ENCODE data around the gene OR7G1. TPM values are rescaled to one million over a fixed set of nuclear protein-coding genes. Genes with fewer than 3 reads are reported as not detected.

Gene OR7G1
- total RNA-seq, 1 experiment from 2014 or later = not detected

DNA sequence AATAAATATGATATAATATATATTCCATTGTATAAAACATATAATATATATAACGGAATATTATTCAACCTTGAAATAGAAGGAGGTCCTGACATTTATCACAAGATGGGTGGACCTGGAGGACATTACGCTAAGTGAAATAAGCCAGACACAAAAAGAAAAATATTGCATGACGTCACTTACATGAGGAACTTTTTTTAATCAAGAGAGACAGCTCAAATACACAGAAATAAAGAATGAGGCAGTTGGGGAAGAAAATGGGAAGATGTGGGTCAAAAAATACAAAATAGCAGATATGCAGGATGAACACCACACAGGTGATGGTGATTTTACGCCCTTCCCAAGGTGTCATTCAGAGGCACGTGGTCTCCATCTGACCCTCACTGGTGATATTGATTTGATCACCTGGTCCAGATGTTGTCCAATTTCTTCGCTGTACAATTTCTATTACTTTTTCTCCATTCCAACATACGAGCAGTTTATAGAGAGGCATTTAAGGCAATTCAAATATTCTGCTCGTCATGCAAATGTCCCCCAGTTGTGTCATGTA lies 24.1 kb upstream of the OR7G1 start:
- ChIA-PET CTCF (no interaction called here), POLR2A (ENCODE audit: unreplicated experiment) (no interaction called here)
- H3K27me3 ChIP-seq (ENCODE audit: insufficient read depth, low read depth) = no peaks in the 10 kb centered on the region
- no peak for DNase-seq
- BruUV-seq (replicated peaks) = no TSS peak
- peaks cover 37% of the 10 kb centered on the region for H3K36me3 ChIP-seq (ENCODE audit: low read depth)
- H3K9me3 ChIP-seq (ENCODE audit: insufficient read depth, low read depth) = peaks cover 31% of the 10 kb centered on the region
- H2AFZ ChIP-seq = peak overlapping the region; percentile 94
- peaks cover 10% of the 10 kb centered on the region for H3K4me1 ChIP-seq (replicated peaks; ENCODE audit: insufficient read depth)
- H3F3A ChIP-seq (ENCODE audit: insufficient read depth, low read depth) = peaks cover 11% of the 10 kb centered on the region
- H3K4me2 ChIP-seq = peak overlapping the region; percentile 81
- intact Hi-C loops (cut with micrococcal nuclease; ENCODE audit: unreplicated experiment) = loop anchor here (5.0 kb wide), 2 partner anchors 488 to 888 kb away; no protein-coding TSS in a partner anchor
- no peaks in the 10 kb centered on the region for H3K9me2 ChIP-seq (ENCODE audit: insufficient read depth)
- TF ChIP-seq EZH2 (IDR thresholded peaks at IDR 0.05; ENCODE audit: low read depth) = no peak
- TF ChIP-seq, protein P1, sequence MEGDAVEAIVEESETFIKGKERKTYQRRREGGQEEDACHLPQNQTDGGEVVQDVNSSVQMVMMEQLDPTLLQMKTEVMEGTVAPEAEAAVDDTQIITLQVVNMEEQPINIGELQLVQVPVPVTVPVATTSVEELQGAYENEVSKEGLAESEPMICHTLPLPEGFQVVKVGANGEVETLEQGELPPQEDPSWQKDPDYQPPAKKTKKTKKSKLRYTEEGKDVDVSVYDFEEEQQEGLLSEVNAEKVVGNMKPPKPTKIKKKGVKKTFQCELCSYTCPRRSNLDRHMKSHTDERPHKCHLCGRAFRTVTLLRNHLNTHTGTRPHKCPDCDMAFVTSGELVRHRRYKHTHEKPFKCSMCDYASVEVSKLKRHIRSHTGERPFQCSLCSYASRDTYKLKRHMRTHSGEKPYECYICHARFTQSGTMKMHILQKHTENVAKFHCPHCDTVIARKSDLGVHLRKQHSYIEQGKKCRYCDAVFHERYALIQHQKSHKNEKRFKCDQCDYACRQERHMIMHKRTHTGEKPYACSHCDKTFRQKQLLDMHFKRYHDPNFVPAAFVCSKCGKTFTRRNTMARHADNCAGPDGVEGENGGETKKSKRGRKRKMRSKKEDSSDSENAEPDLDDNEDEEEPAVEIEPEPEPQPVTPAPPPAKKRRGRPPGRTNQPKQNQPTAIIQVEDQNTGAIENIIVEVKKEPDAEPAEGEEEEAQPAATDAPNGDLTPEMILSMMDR (conservative IDR thresholded peaks at IDR 0.05) = no peak
- H3K79me2 ChIP-seq (ENCODE audit: low read depth) = peaks cover 45% of the 10 kb centered on the region
- H3K27ac ChIP-seq = no peak overlapping the region
- peak overlapping the region; percentile 85 for H3K4me3 ChIP-seq
- no peaks in the 10 kb centered on the region for H4K20me1 ChIP-seq (ENCODE audit: insufficient read depth)

DNA sequence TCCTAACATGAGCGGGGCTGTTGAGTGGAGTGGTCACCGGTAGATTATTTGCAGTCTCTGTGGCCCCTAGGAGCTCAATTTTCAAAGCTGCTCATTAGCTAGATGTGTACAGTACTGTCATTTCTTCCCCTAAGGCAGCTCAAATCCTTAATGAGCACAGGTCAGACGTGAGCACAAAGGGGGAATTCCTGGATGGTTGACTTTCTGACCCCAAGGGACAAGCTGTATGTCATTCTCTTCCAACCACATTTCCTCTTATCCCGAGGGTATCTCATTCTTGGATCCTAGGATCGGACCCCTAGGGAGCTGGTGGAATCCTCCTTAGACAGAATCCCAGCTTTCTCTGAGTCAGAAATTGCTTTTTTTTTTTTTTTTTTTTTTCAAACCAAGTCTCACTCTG lies 16.9 kb upstream of the OR7G1 start:
- intact Hi-C loops (cut with micrococcal nuclease; ENCODE audit: unreplicated experiment) = no loop called here
- H3K9me2 ChIP-seq (ENCODE audit: insufficient read depth) = no peaks in the 10 kb centered on the region
- peaks cover 30% of the 10 kb centered on the region for H3K4me1 ChIP-seq (replicated peaks; ENCODE audit: insufficient read depth)
- TF ChIP-seq EZH2 (IDR thresholded peaks at IDR 0.05; ENCODE audit: low read depth) = no peak
- TF ChIP-seq, protein P1 (conservative IDR thresholded peaks at IDR 0.05) = no peak
- H3F3A ChIP-seq (ENCODE audit: insufficient read depth, low read depth) = peaks cover 14% of the 10 kb centered on the region; the same call in 1 of the 2 replicates
- H3K4me2 ChIP-seq = no peak overlapping the region
- H2AFZ ChIP-seq = no peak overlapping the region
- no peaks in the 10 kb centered on the region for H3K27me3 ChIP-seq (ENCODE audit: insufficient read depth, low read depth)
- no peaks in the 10 kb centered on the region for H3K36me3 ChIP-seq (ENCODE audit: low read depth)
- no peak overlapping the region for H3K27ac ChIP-seq
- DNase-seq = no peak
- H4K20me1 ChIP-seq (ENCODE audit: insufficient read depth) = no peaks in the 10 kb centered on the region
- no peaks in the 10 kb centered on the region for H3K79me2 ChIP-seq (ENCODE audit: low read depth)
- no TSS peak for BruUV-seq (replicated peaks)
- no peaks in the 10 kb centered on the region; the same call in 1 of the 2 replicates for H3K9me3 ChIP-seq (ENCODE audit: insufficient read depth, low read depth)
- H3K4me3 ChIP-seq = no peak overlapping the region
- ChIA-PET CTCF (interaction anchor here (0.5 to 0.8 kb wide), 2 partner anchors 761 to 991 kb away, joined by 4 to 17 read pairs; no protein-coding TSS in a partner anchor), POLR2A (ENCODE audit: unreplicated experiment) (no interaction called here)

DNA sequence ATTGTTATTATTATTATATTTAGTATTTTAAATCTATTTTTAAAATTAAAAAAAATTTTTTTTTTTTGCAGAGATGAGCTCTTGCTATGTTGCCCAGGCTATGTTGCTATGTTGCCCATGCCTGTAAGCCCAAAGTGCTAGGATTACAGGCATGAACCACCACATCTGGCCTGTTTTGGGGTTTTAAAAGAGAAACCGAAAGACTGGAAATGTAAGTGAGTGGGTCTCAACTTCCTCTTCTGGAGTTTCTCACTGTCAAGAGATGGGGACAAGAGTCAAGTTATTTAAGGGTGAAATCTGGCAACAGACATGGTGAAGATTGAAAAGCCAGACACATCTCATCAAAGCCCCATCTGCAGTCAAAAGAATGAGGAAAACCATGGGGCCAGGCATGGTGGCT lies 15.4 kb upstream of the OR7G1 start:
- Histone ChIP-seq H2AFZ (no peak overlapping the region), H3K9me3 (ENCODE audit: insufficient read depth, low read depth) (no peaks in the 10 kb centered on the region; the same call in 1 of the 2 replicates), H3K4me1 (replicated peaks; ENCODE audit: insufficient read depth) (peaks cover 30% of the 10 kb centered on the region), H3K36me3 (ENCODE audit: low read depth) (no peaks in the 10 kb centered on the region), H4K20me1 (ENCODE audit: insufficient read depth) (no peaks in the 10 kb centered on the region), H3K9me2 (ENCODE audit: insufficient read depth) (no peaks in the 10 kb centered on the region), H3K4me2 (no peak overlapping the region), H3K27me3 (ENCODE audit: insufficient read depth, low read depth) (no peaks in the 10 kb centered on the region), H3F3A (ENCODE audit: insufficient read depth, low read depth) (peaks cover 13% of the 10 kb centered on the region; the same call in 1 of the 2 replicates), H3K4me3 (no peak overlapping the region), H3K79me2 (ENCODE audit: low read depth) (no peaks in the 10 kb centered on the region), H3K27ac (no peak overlapping the region)
- TF ChIP-seq EZH2 (IDR thresholded peaks at IDR 0.05; ENCODE audit: low read depth) = no peak
- TF ChIP-seq, protein P1 (conservative IDR thresholded peaks at IDR 0.05) = no peak
- intact Hi-C loops (cut with micrococcal nuclease; ENCODE audit: unreplicated experiment) = no loop called here
- no TSS peak for BruUV-seq (replicated peaks)
- DNase-seq = no peak
- ChIA-PET CTCF (interaction anchor here (0.6 kb wide), 2 partner anchors 197 to 491 kb away, joined by 3 to 9 read pairs; no protein-coding TSS in a partner anchor), POLR2A (ENCODE audit: unreplicated experiment) (no interaction called here)
